Activated T-cell treated with anti-CD3 and anti-CD28 coated beads, Interleukin-2, amount 50 U/mL, for 4 hours (primary cell): ENCODE results near the gene NPM3. TPM values are rescaled to one million over a fixed set of nuclear protein-coding genes. Genes with fewer than 3 reads are reported as not detected.

Source experiments
- ATAC-seq, 2 donors: fragments of 200-7000 bp; cut with Tn5 transposase; one replicate each; pipeline ENCODE4 v1.10.0; 2021
- DNase-seq: peaks from one replicate; pipeline ENCODE4 v3.0.0-alpha.2; 2020
- H3K27me3 Mint-ChIP-seq: one replicate; pipeline ENCODE4 v1.8.0; 2021; ENCODE audit warnings: low read depth, mixed read lengths
- H3K36me3 Mint-ChIP-seq: one replicate; pipeline ENCODE4 v1.8.0; 2022; ENCODE audit warnings: mixed read lengths; ENCODE audit not compliant: insufficient read depth
- H3K4me1 Mint-ChIP-seq: one replicate; pipeline ENCODE4 v1.8.0; 2021; ENCODE audit warnings: low read depth, mixed read lengths
- H3K4me3 Mint-ChIP-seq: one replicate; pipeline ENCODE4 v1.8.0; 2021; ENCODE audit warnings: mild to moderate bottlenecking, moderate library complexity, mixed read lengths
- H3K9me3 Mint-ChIP-seq: one replicate; pipeline ENCODE4 v1.8.0; 2021; ENCODE audit warnings: mixed read lengths
- total RNA-seq, 3 donors: library from RNA; stranded (reverse); gene quantifications; one replicate each; pipeline ENCODE4 v1.2.1, GENCODE V29; 2021

Gene NPM3
- total RNA-seq, 3 donors from 2014 or later = 213 to 285 (median 265) TPM

- DNase-seq (no peak), ATAC-seq (no peak)
- H3K9me3 Mint-ChIP-seq = no peaks in the 10 kb centered on the region
- peaks cover 28% of the 10 kb centered on the region for H3K27me3 Mint-ChIP-seq
- H3K36me3 Mint-ChIP-seq = no peaks in the 10 kb centered on the region
- H3K4me3 Mint-ChIP-seq = no peak overlapping the region
- no peaks in the 10 kb centered on the region for H3K4me1 Mint-ChIP-seq
Measured at GRCh38 chr10:101762736-101763135, 20.5 kb downstream of the NPM3 start.

DNA sequence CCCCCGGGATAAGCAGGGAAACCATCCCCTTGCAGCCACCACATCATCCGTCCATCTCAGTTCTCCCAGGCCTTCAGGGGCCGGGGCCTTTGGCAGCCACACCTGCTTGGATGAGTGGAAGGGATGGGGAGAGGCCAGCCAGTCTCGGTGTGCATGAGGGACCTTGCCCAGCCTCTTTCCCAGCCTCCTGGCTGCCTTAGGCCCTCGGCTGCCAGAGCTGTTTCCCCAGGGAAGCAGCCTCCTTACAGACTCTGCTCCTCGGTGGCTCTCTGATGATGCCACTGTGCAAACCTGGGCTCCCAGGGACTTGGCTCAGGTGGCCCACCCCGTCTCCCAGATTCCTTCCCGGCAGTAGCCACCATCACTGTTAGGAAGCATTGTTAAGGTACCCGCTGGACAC is 22.0 kb downstream of the NPM3 start:
- Mint-ChIP-seq H3K4me3 (no peak overlapping the region), H3K9me3 (no peaks in the 10 kb centered on the region), H3K4me1 (no peaks in the 10 kb centered on the region), H3K27me3 (peaks cover 32% of the 10 kb centered on the region), H3K36me3 (no peaks in the 10 kb centered on the region)
- DNase-seq = no peak
- no peak for ATAC-seq

GRCh38 chr10:101760510-101760909 is 22.7 kb downstream of the NPM3 start:
- Mint-ChIP-seq H3K4me3 (no peak overlapping the region), H3K4me1 (no peaks in the 10 kb centered on the region), H3K36me3 (no peaks in the 10 kb centered on the region), H3K27me3 (peaks cover 29% of the 10 kb centered on the region), H3K9me3 (no peaks in the 10 kb centered on the region)
- no peak for DNase-seq
- no peak for ATAC-seq

DNA sequence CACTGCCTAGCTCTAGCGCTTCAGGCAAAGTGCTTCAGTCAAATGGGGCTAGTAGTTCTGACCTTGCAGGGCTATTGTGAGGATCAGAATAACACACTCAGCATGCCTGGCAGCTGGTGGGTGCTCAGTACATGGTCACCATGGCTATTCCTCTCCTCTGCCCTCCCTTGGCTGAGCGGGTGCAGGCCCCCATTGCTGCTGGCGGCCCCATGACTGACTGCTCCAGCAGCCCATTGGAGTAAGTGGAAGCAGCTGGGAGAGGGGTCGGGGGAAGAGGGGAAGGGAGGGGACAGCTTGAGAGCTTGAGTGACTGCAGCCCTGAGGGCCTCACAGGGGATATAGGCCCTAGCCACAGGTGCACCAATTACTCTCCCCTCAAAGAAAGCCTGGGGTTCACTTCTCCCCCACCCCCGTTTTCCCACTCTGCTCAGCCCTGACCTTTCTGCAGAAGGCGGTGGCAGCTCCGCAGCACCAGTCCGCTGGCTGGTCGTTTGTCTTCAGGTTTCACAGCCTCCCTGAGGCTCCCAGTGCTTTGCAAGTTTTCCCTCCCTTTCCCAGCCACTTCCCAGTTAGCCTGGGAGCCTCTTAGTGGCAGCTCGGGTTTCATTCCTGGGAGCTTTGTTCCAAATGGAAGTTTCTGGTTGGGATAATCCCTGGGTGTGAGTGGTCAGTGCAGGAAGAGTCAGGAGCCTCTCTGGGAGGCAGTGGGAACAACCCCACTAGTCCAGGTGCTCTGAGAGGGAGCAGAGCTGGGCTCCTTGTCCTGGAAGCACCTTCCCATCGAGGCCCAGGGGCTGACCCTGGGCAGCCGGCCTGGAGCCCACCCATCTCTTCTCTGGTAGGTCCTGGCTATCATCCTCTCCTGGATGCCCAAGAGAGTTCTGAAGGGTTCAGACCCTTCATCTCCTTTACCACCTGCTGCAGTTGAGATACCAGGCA is 23.7 kb downstream of the NPM3 start:
- no peak for DNase-seq
- no peaks in the 10 kb centered on the region for H3K4me1 Mint-ChIP-seq
- no peak for ATAC-seq
- H3K36me3 Mint-ChIP-seq = no peaks in the 10 kb centered on the region
- peaks cover 27% of the 10 kb centered on the region for H3K27me3 Mint-ChIP-seq
- no peaks in the 10 kb centered on the region for H3K9me3 Mint-ChIP-seq
- no peak overlapping the region for H3K4me3 Mint-ChIP-seq

- Mint-ChIP-seq H3K9me3 (no peaks in the 10 kb centered on the region), H3K27me3 (peaks cover 26% of the 10 kb centered on the region), H3K4me1 (no peaks in the 10 kb centered on the region), H3K36me3 (no peaks in the 10 kb centered on the region), H3K4me3 (no peak overlapping the region)
- ATAC-seq (no peak), DNase-seq (no peak)
Measured at GRCh38 chr10:101758858-101759257, 24.4 kb downstream of the NPM3 start.

- Mint-ChIP-seq H3K36me3 (no peaks in the 10 kb centered on the region), H3K27me3 (peaks cover 19% of the 10 kb centered on the region), H3K9me3 (no peaks in the 10 kb centered on the region), H3K4me3 (no peak overlapping the region), H3K4me1 (no peaks in the 10 kb centered on the region)
- ATAC-seq (no peak), DNase-seq (no peak)
Measured at GRCh38 chr10:101752241-101752640, 31.0 kb downstream of the NPM3 start.

DNA sequence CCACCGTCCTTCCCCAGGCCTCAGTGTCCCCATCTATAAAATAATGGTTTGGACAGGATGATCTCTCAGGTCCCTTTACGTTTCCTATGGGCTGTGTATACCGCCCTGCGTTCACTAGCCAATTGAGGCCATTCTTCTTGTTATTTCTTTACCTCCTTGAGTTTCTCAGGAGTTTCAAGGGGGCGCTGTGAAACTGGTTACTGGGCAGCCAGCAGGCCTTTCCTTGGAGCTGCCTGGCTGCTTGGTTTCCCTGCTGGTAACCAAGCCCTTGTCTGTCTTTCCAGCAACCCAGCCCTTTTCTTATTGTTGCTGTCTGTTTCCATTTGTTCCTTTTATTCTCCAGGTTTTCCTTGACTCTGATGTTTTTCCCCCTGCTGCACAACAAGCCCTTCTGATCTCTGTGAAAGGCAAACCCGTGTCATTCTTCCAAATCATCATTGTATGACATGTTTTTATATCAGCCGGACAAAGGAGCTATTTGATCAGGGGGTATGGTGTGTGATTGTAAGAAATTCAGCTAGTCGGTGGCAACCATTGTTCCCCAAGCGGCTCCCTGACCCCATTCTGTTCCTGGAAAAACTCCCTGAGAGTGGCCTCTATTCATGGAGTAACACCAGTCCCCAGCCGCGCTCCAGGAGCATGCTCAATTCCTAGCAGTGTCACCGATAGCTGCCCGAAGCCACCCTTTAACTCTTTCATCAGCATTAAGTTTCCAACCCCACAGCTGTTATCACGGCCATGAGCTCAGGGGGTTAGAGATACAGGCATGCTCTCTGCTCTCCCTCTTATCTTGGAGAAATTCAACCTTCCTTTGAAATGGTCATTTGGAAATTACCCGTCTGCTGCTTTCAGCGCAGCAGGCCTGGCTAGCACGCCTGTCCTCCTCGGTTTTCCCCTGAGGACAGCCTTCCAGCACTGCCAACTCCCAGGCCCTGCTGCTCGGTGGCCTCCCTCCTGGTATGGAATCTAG is 33.9 kb downstream of the NPM3 start:
- no peaks in the 10 kb centered on the region for H3K9me3 Mint-ChIP-seq
- no peak for DNase-seq

GRCh38 chr10:101748496-101748895 is 34.8 kb downstream of the NPM3 start:
- ATAC-seq (no peak), DNase-seq (no peak)
- Mint-ChIP-seq H3K4me1 (no peaks in the 10 kb centered on the region), H3K27me3 (peaks cover 9% of the 10 kb centered on the region), H3K4me3 (no peak overlapping the region), H3K9me3 (no peaks in the 10 kb centered on the region), H3K36me3 (no peaks in the 10 kb centered on the region)

More for the DNA sequence above, 33.9 kb downstream of the NPM3 start:
- no peak overlapping the region for H3K4me3 Mint-ChIP-seq
- no peak for ATAC-seq
- no peaks in the 10 kb centered on the region for H3K4me1 Mint-ChIP-seq
- H3K27me3 Mint-ChIP-seq = peaks cover 9% of the 10 kb centered on the region
- H3K36me3 Mint-ChIP-seq = no peaks in the 10 kb centered on the region

GRCh38 chr10:101745074-101745696 is 38.1 kb downstream of the NPM3 start:
- H3K9me3 Mint-ChIP-seq = no peaks in the 10 kb centered on the region
- H3K4me1 Mint-ChIP-seq = no peaks in the 10 kb centered on the region
- no peaks in the 10 kb centered on the region for H3K36me3 Mint-ChIP-seq
- no peak overlapping the region for H3K4me3 Mint-ChIP-seq
- H3K27me3 Mint-ChIP-seq = peaks cover 9% of the 10 kb centered on the region
- ATAC-seq = no peak
- no peak for DNase-seq

DNA sequence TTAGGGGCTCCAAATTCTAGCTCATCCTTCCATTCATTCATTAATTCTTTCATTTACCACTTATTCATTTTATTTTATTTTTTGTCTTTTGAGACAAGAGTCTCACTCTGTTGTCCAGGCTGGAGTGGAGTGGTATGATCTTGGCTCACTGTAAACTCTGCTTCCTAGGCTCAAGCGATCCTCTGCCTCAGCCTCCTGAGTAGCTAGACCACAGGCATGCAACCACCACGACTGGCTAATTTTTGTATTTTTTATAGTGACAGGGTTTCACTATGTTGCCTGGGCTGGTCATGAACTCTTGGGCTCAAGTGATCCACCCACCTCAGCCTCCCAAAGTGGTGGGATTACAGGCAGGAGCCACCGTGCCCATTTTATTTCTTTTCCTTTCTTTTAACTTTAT is 39.0 kb downstream of the NPM3 start:
- no peaks in the 10 kb centered on the region for H3K4me1 Mint-ChIP-seq
- H3K27me3 Mint-ChIP-seq = peaks cover 15% of the 10 kb centered on the region
- H3K36me3 Mint-ChIP-seq = no peaks in the 10 kb centered on the region
- H3K9me3 Mint-ChIP-seq = no peaks in the 10 kb centered on the region
- ATAC-seq (no peak), DNase-seq (no peak)
- H3K4me3 Mint-ChIP-seq = no peak overlapping the region

- ATAC-seq = no peak
- H3K4me1 Mint-ChIP-seq = no peaks in the 10 kb centered on the region
- H3K4me3 Mint-ChIP-seq = no peak overlapping the region
- peaks cover 15% of the 10 kb centered on the region for H3K27me3 Mint-ChIP-seq
- H3K9me3 Mint-ChIP-seq = no peaks in the 10 kb centered on the region
- no peaks in the 10 kb centered on the region for H3K36me3 Mint-ChIP-seq
- no peak for DNase-seq
Measured at GRCh38 chr10:101741938-101742337, 41.3 kb downstream of the NPM3 start.

DNA sequence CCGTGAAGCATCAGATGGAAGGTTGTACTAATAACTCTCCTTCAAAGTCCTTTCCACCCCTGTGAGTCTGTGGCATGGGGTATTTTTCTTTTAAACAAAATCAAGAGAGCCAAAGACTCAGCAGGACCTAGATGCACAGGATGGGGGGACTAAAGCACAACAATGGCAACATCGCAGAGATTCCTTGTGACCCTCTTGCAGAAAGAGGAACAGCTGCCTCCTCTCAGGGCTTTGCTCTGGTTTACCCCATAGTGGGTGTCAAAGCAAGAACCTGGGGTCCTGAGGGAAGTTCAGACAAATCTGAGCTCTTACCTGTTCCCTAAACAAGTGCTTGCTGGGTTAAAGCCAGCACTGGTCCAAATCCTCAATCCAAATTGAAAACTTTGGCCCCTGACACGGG is 46.6 kb downstream of the NPM3 start:
- Mint-ChIP-seq H3K36me3 (no peaks in the 10 kb centered on the region), H3K9me3 (no peaks in the 10 kb centered on the region), H3K4me3 (no peak overlapping the region), H3K27me3 (peaks cover 24% of the 10 kb centered on the region), H3K4me1 (no peaks in the 10 kb centered on the region)
- DNase-seq (no peak), ATAC-seq (no peak)

GRCh38 chr10:101732096-101732495 is 51.1 kb downstream of the NPM3 start:
- Mint-ChIP-seq H3K36me3 (no peaks in the 10 kb centered on the region), H3K4me1 (no peaks in the 10 kb centered on the region), H3K9me3 (no peaks in the 10 kb centered on the region), H3K4me3 (no peak overlapping the region), H3K27me3 (peaks cover 11% of the 10 kb centered on the region)
- ATAC-seq (no peak), DNase-seq (no peak)
